SU-DHL-6 (cell line): Measurements from ENCODE around the gene PTH2.
A peak's percentile ranks its signal among the peaks of the same experiment; 100 is the strongest.

Experiments
- H2AFZ ChIP-seq: fragments of 200-600 bp; sonication (generic); 2 replicates; pipeline ENCODE4 v1.6.1; 2014; ENCODE audit warnings: low read depth, mild to moderate bottlenecking, moderate library complexity, mixed read lengths, antibody characterized with exemption, low read length; ENCODE audit not compliant: severe bottlenecking
- H3F3A ChIP-seq: fragments of 200-600 bp; shearing (Covaris generic); 2 replicates; pipeline ENCODE4 v1.6.0; 2016; ENCODE audit warnings: antibody characterized with exemption, mild to moderate bottlenecking; ENCODE audit not compliant: insufficient read depth
- H3K27ac ChIP-seq: fragments of 200-600 bp; sonication (generic); 2 replicates; pipeline ENCODE4 v1.5.1; 2016; ENCODE audit warnings: low read depth, mild to moderate bottlenecking, low read length, moderate library complexity, mixed read lengths
- H3K27me3 ChIP-seq: fragments of 200-600 bp; sonication (generic), shearing (Covaris generic); 2 replicates; pipeline ENCODE4 v1.6.0; 2014; ENCODE audit warnings: mild to moderate bottlenecking, low read length
- H3K36me3 ChIP-seq: fragments of 200-600 bp; sonication (generic); 2 replicates; pipeline ENCODE4 v1.6.1; 2014; ENCODE audit warnings: mild to moderate bottlenecking, low read length, mixed read lengths
- H3K4me2 ChIP-seq: fragments of 300-600, 200-600 bp; shearing (Covaris generic), sonication (generic); 2 replicates; pipeline ENCODE4 v1.6.0; 2014; ENCODE audit warnings: low read length, low read depth, mild to moderate bottlenecking; ENCODE audit not compliant: poor library complexity, severe bottlenecking
- H3K4me3 ChIP-seq: fragments of 200-600 bp; sonication (generic); 2 replicates; pipeline ENCODE4 v1.5.1; 2014; ENCODE audit warnings: antibody characterized with exemption, low read length, mild to moderate bottlenecking, mixed read lengths; ENCODE audit not compliant: insufficient read depth, poor library complexity, severe bottlenecking
- H3K79me2 ChIP-seq: fragments of 200-600 bp; sonication (generic); 2 replicates; pipeline ENCODE4 v1.6.1; 2014; ENCODE audit warnings: mild to moderate bottlenecking, low read length, moderate library complexity; ENCODE audit not compliant: insufficient read depth
- H3K9ac ChIP-seq: fragments of 200-600 bp; sonication (generic); 2 replicates; pipeline ENCODE4 v1.7.0; 2014; ENCODE audit warnings: mild to moderate bottlenecking, low read length
- H3K9me2 ChIP-seq: fragments of 200-600 bp; sonication (generic); replicated peaks from 2 replicates; pipeline ENCODE4 v1.6.1; 2014; ENCODE audit warnings: low read length; ENCODE audit not compliant: insufficient read depth
- H3K9me3 ChIP-seq: fragments of 200-600 bp; sonication (generic); 2 replicates; pipeline ENCODE4 v1.6.1; 2014; ENCODE audit warnings: low read length, mixed read lengths; ENCODE audit not compliant: insufficient read depth
- H4K20me1 ChIP-seq: fragments of 200-600 bp; sonication (generic); 2 replicates; pipeline ENCODE4 v1.6.1; 2014; ENCODE audit warnings: low read depth, mild to moderate bottlenecking, antibody characterized with exemption, low read length, moderate library complexity, mixed read lengths
- EZH2phosphoT487 ChIP-seq: fragments of 200-600 bp; sonication (generic), shearing (Covaris generic); conservative IDR thresholded peaks from 2 replicates; pipeline ENCODE4 v1.6.1; 2018; ENCODE audit warnings: mild to moderate bottlenecking, antibody characterized with exemption, low read length, moderate library complexity, mixed read lengths
- TF ChIP-seq, protein P1 (sequence below): fragments of 200-600 bp; sonication (generic); IDR thresholded peaks from one replicate; pipeline ENCODE4 v1.5.1; 2017; ENCODE audit warnings: antibody characterized with exemption, mild to moderate bottlenecking, low read length, moderate library complexity; ENCODE audit not compliant: insufficient read depth, poor library complexity, severe bottlenecking

PTH2 gene

DNA sequence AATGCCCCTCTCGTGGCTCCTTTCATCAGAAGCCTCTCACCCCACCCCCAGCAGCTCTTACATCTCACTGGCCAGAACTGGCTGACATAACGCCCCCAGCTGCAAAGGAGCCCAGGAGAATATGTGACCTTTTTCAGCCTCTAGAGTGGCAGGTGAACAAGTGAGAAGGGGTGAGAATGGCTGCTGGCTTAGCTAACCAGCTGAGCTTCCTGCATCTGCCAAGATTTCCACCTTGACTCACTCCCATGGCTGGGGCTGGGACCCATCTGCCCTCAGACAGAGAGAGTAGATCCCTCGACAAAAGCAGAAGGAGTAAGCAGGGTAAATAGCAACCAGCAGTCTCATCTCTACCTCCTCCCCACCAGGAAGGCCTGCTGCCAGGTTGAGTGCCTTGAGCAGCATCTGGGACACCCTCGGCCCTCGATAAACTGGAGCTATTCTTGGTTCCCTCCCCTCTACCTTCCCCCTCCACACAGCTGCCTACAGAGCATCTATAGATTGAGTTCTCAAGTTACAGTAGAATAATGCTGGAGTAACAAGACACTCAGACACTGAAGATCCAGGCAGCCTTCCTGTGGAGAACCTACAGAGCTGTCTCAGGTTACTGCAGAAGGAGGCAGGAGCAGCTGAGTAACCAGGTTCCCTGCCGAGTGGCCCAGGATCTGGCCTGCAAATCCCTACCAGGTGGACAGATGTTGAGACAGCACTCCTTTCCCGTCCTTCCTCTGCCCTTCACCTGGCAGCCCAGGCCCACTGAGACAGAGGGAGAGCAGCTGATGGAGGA is 19.6 kb downstream of the PTH2 start:
- H3K4me2 ChIP-seq = no peak overlapping the region
- H3K9me2 ChIP-seq = no peaks in the 10 kb centered on the region
- no peaks in the 10 kb centered on the region for H3F3A ChIP-seq
- TF ChIP-seq, protein P1, sequence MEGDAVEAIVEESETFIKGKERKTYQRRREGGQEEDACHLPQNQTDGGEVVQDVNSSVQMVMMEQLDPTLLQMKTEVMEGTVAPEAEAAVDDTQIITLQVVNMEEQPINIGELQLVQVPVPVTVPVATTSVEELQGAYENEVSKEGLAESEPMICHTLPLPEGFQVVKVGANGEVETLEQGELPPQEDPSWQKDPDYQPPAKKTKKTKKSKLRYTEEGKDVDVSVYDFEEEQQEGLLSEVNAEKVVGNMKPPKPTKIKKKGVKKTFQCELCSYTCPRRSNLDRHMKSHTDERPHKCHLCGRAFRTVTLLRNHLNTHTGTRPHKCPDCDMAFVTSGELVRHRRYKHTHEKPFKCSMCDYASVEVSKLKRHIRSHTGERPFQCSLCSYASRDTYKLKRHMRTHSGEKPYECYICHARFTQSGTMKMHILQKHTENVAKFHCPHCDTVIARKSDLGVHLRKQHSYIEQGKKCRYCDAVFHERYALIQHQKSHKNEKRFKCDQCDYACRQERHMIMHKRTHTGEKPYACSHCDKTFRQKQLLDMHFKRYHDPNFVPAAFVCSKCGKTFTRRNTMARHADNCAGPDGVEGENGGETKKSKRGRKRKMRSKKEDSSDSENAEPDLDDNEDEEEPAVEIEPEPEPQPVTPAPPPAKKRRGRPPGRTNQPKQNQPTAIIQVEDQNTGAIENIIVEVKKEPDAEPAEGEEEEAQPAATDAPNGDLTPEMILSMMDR = no peak
- TF ChIP-seq EZH2phosphoT487 = no peak
- no peaks in the 10 kb centered on the region for H3K36me3 ChIP-seq
- H3K27ac ChIP-seq = no peak overlapping the region
- H3K79me2 ChIP-seq = no peaks in the 10 kb centered on the region
- H3K4me3 ChIP-seq = no peak overlapping the region
- H3K27me3 ChIP-seq = no peaks in the 10 kb centered on the region
- H3K9ac ChIP-seq = no peak overlapping the region
- H4K20me1 ChIP-seq = no peaks in the 10 kb centered on the region
- no peaks in the 10 kb centered on the region for H3K9me3 ChIP-seq
- H2AFZ ChIP-seq = peak overlapping the region; percentile 41

DNA sequence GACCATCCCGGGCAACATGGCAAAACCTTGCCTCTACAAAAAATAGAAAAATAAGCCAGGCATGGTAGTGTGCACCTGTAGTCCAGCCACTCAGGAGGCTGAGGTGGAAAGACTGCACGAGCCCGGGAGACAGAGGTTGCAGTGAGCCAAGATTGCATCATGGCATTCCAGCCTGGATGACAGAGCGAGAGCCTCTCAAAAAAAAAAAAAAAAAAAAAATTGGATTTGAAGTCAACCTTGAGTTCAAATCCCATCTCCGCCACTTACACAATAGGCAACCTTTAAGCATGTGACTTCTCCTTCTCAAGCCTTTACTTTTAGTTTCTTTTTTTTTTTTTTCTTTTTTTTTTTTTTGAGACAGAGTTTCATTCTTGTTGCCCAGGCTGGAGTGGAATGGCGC is 23.2 kb downstream of the PTH2 start:
- Histone ChIP-seq H3K4me2 (no peak overlapping the region), H3K27me3 (no peaks in the 10 kb centered on the region), H3K9ac (no peak overlapping the region), H3K27ac (no peak overlapping the region), H3K4me3 (no peak overlapping the region), H2AFZ (no peak overlapping the region), H3K9me2 (no peaks in the 10 kb centered on the region), H4K20me1 (no peaks in the 10 kb centered on the region), H3F3A (no peaks in the 10 kb centered on the region), H3K79me2 (no peaks in the 10 kb centered on the region), H3K9me3 (no peaks in the 10 kb centered on the region), H3K36me3 (no peaks in the 10 kb centered on the region)
- TF ChIP-seq EZH2phosphoT487 = no peak
- TF ChIP-seq, protein P1 = no peak

DNA sequence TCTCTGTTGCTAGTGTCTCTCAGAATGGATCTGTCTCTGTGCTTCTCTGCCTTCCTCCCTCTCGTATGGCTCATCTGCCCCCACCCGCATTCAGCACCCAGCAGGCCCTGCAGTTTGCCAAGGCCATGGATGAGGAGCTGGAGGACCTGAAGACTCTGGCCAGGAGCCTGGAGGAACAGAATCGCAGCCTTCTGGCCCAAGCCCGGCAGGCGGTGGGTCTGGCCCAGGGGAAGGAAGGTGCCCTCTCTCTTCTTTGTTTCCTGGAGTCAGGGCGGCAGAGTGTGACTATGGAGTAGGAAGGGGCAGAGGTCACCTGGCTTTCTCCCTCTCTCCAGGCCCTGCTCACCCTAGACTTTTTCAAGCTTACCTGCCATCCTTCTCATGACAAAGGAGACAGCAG is 24.3 kb downstream of the PTH2 start:
- Histone ChIP-seq H3K27me3 (no peaks in the 10 kb centered on the region), H3K36me3 (no peaks in the 10 kb centered on the region), H3K4me2 (no peak overlapping the region), H3K27ac (no peak overlapping the region), H3K9me3 (no peaks in the 10 kb centered on the region), H3F3A (no peaks in the 10 kb centered on the region), H3K9ac (no peak overlapping the region), H3K4me3 (no peak overlapping the region), H4K20me1 (no peaks in the 10 kb centered on the region), H3K9me2 (no peaks in the 10 kb centered on the region), H2AFZ (no peak overlapping the region), H3K79me2 (no peaks in the 10 kb centered on the region)
- no peak for TF ChIP-seq EZH2phosphoT487
- TF ChIP-seq, protein P1 = no peak
